ENCODE measurements around the gene C1orf35.

C1orf35 gene

DNA sequence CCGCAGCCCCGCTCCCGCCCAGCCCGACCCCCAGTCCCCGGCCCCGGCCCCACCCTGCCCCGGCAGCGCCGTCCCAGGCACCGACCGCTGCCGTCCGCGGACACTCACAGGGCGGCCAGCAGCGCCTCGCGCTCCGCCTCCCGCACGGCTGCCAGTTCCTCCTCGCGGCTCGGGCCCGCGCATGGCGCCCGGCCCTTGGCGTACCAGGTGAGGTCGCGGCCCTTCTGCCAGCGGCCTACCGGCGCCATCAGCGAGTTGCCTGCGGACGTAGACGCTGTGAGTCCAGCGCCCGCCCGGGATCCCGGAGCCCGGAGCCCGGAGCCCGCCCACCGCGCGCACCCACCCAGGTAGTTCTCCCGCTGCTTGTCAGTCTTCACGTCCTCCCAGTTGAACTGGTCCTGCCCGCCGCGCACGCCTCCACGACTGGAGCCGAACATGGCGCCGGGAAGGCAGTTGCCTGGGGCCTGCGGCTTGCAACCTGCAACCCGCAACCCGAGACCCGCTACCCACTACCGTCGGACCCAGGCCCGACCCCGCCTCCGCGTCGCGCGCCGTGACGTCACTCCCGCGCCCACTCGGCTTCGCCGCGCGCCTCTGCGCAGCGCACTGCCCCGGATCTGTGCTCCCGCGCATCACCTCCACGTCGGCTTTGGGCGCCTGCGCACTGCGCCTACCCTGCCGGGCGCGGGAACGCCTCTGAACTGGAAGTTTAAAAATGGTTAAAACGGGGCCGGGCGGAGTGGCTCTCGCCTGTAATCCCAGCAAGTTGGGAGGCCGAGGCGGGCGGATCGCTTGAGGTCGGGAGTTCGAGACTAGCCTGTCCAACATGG lies at the start of gene C1orf35:
Gene C1orf35 (minus strand): TSS at position 535 of the 830 bp plus-strand sequence. CDS start 98 bp downstream, at position 437.
- TF ChIP-seq POLR2A (IDR thresholded peaks at IDR 0.05; ENCODE audit: low read length) = peak; percentile 73
- no peak for TF ChIP-seq GATA1 (IDR thresholded peaks at IDR 0.05; ENCODE audit: low read depth, low read length)
- DNase-seq = peak; percentile 95 to 96

DNA sequence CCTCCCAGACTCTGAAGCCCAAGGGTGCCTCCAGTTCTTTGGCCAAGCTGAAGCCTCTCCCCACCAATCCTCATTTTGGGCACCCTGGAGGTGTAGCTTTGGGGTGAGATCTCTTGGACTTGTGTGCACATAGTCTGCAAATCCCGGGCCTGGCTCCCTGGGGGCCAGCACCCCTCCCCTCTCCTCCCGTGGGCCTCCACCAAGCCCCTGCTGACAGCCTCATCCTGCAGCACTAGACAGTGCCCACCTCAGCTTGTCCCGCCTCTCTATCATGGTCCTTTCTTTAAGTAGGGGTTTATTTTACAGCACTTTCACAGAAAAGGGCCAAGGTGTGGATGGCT lies 49.8 kb upstream of the C1orf35 start:
- DNase-seq = no peak
- TF ChIP-seq GATA1 (IDR thresholded peaks at IDR 0.05; ENCODE audit: low read depth, low read length) = no peak
- TF ChIP-seq POLR2A (IDR thresholded peaks at IDR 0.05; ENCODE audit: low read length) = no peak

DNA sequence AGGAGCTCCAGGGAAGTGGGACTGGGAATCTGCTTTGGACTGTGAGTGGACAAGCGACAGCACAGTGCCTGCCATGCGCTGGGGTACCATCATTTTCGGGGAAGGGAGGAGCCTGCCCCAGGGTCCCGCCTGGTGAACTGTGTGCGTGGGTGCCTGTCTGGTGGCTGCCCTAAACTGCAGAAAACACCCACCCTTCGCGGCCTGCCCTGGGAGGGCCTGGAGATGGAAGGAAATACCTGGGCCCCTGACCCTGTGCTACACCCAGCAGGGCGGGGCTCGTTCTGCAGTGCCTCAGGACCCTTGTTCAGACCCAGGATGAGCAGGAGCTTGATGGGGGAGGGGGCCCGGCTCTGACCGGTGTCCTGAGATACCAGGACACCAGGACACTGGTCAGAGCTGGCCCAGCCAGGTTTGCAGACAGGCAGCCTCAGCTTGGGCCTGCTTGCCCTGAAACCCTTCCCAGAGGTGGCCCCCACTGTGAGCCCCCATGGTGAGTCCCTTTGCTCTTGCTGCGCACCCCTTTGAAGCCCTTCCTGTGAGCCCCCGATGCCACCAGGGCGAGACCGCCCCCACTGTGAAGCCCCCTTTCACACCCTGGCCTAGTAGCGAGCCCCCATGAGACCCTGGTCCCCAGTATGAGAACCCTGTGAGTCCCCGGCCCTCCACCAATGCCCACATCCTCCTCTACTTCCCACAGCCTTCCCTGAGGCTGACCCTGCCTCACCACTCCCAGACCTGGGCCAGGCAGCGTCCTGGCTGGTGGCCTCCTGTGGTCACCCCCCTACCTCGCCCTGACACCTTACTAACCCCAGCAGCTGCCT lies 49.2 kb upstream of the C1orf35 start:
- no peak for DNase-seq
- TF ChIP-seq GATA1 (IDR thresholded peaks at IDR 0.05; ENCODE audit: low read depth, low read length) (no peak), POLR2A (IDR thresholded peaks at IDR 0.05; ENCODE audit: low read length) (no peak)

DNA sequence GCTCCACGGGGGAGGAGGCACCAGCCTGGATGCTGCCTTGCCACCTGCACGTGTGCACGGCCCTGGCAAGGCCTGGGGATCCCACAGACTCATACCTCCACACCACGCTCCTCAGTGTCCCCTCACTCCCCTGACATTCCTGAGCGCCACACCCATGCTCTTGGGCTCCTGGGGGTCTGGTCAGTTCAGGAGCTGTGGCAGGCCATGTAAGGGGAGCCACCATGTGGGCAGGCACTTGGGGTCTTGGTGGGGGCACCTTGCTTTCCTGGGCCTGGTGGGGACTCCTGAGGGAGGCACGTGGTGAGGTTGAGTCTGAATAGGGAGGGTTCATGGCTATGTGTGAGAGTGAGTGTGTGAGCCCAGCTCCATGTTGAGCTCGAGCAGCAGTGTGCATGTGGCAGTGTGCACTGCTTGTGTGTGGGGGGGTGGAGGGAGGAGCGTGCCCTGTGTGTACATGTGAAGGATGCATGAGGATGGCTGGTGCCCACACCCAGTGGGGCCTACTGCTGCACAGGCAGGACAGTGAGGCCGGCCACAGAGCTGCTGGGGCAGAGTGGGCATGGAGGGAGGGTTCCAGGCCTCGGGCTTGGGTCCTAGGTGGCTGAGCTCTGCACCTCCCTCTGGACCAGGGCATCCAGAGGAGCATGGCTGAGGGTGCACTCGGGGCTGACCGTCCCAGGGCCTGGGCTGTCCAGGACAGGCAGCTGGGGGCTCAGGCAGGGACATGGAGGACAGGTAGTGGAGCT lies 48.2 kb upstream of the C1orf35 start:
- DNase-seq = no peak
- TF ChIP-seq POLR2A (IDR thresholded peaks at IDR 0.05; ENCODE audit: low read length) = no peak
- no peak for TF ChIP-seq GATA1 (IDR thresholded peaks at IDR 0.05; ENCODE audit: low read depth, low read length)

DNA sequence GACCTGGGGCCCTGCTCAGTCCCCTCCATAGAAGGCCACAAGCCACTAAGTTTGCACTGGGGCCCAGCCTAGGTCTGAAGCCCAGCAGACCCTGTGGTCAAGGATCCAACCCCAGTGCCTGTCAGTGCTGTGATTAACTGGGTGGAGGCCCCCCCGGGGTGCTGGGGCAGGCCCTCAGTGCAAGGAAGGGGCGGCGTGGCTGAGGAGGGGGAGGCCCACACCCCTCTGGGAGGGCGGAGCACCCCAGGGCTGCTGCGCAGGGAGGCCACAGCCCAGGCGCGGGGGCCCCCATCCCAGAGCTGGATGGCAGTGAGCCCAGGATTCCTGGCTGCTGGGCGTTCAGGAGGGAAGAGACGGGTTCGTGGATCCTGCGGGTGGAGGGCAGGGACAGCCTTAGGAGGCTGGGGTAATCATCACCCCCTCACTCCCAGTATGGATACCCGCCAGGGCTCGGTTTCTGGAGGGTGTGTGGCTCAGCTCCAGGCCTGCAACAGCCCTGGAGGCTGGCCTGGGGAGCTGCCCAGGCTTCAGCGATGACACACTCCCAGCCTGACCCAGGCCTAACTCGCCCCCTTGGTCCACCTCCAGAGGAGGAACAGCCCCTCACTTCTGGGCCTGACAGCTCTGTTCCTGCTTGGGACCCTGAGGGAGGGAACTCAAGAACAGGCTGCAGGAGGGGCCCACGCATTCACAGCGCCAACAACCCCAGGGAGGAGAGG lies 47.5 kb upstream of the C1orf35 start:
- DNase-seq = no peak
- no peak for TF ChIP-seq GATA1 (IDR thresholded peaks at IDR 0.05; ENCODE audit: low read depth, low read length)
- TF ChIP-seq POLR2A (IDR thresholded peaks at IDR 0.05; ENCODE audit: low read length) = no peak

DNA sequence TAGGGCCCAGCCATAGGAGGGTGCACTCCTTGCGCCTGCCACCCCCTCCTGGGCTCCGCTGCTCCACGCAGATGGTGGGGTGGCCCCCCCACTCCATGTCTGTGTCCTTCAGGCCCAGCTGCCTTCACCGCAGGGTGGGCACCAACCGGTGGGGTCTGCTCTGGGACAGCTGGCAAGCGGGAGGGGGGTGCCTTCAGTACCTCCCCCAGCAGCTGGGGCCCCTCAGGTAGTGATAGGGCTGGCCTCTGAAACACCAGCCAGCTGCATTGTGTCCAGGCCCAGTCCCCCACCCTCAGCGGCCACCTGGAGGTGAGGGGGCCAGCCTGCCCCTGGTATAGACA lies 47.0 kb upstream of the C1orf35 start:
- TF ChIP-seq POLR2A (IDR thresholded peaks at IDR 0.05; ENCODE audit: low read length) (no peak), GATA1 (IDR thresholded peaks at IDR 0.05; ENCODE audit: low read depth, low read length) (no peak)
- DNase-seq = no peak

DNA sequence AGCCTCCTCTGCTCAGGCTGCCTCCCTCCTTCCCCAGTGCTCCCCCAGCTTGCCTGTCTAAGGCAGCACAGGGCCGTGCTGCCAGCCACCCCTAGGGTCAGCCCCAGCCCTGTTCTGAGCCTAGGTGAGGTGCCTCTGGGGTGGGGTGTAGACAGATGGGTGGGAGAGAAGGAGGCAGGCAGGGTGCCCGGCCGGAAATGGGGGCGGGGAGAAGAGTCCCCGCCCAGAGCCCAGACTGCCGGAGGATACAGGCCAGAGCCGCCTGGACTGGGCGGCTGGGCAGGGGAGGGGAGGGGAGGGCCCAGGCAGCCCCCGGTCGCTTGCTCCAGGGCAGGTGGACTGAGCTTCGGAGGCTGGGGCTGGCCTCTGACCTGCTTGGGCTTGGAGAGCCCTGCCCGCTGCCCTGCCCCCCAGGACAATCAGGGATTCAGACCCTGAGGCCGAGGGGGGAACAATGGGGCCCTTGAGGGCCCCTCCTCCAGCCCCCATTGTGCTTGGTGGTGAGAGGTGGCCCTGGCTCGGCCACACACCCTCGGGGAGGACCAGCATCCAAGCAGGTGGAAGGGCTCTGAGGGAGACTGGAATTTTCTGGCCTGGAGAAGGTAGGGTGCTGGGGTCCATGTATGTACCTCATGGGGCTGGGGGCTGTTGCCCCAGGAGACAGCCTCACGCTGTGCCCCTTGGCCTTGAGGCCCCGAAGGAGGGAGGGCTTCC lies 46.4 kb upstream of the C1orf35 start, which contains the start of gene GJC2:
Gene GJC2 (plus strand): TSS at position 525 of the 714 bp plus-strand sequence. CDS start 7,829 bp downstream, outside the sequence.
- no peak for DNase-seq
- TF ChIP-seq POLR2A (IDR thresholded peaks at IDR 0.05; ENCODE audit: low read length) (no peak), GATA1 (IDR thresholded peaks at IDR 0.05; ENCODE audit: low read depth, low read length) (no peak)

DNA sequence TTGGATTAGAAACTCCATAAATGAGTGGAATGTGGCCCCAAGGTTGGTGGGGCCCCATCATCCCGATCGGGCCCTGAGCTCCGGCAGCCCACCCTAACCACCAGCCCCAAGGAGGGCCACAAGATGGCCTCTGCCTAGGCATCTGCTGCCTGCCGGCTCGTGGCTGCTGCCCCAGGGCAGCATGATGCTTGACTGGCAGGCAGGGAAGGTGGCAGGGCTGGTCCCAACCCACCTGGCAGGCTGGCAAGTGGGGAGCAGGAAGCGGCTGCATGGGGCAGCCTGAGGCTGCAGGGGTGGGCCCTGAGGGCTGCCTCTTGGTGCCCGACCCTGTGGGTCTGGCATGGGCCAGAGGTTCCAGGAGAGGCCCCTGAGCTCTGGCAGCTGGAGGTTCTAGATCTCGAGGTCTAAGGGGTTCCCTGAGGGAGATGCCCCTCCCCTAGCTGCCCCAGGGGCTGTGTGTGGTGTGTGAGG lies 45.8 kb upstream of the C1orf35 start:
- no peak for DNase-seq
- TF ChIP-seq POLR2A (IDR thresholded peaks at IDR 0.05; ENCODE audit: low read length) (no peak), GATA1 (IDR thresholded peaks at IDR 0.05; ENCODE audit: low read depth, low read length) (no peak)

DNA sequence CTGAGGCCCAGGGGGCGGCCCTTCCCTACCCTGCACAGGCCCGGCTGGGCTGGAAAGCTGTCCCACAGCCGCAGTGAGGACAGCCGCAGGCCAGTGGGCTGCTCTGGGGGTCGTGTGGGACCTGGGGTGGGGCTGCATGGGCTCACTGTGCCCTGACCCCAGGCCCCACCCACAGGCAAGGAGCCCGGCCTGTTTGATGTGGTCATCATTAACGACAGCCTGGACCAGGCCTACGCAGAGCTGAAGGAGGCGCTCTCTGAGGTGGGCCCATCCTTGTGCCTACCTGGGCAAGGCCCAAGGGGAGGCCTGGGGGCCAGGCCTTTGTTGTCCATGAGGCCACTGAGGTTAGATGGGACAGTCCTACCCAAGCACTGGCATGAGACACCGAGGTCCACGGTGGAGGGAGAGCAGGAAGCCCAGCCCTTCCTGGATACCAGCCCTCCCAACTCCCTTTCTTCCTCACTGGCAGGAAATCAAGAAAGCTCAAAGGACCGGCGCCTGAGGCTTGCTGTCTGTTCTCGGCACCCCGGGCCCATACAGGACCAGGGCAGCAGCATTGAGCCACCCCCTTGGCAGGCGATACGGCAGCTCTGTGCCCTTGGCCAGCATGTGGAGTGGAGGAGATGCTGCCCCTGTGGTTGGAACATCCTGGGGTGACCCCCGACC lies 45.2 kb upstream of the C1orf35 start:
- no peak for TF ChIP-seq GATA1 (IDR thresholded peaks at IDR 0.05; ENCODE audit: low read depth, low read length)
- no peak for TF ChIP-seq POLR2A (IDR thresholded peaks at IDR 0.05; ENCODE audit: low read length)

DNA sequence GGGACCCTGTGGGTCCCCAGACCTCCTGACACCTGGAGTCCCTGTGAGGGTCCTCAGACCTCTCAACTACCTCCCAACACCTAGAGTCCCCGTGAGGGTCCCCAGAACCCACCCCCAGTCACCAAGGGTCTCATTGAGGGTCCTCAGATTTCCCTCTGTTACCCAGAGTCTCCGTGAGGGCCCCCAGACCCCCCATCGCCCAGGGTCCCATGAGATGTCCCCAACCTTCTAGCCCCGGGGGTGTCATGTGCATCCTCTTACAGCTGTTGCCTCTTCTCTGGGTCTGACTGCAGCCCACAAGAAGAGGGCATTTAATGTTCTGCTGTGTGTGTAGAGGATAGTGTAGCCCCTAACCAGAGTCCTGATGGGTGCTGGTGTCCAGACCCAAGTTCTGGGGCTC lies 44.6 kb upstream of the C1orf35 start:
- DNase-seq = no peak
- TF ChIP-seq GATA1 (IDR thresholded peaks at IDR 0.05; ENCODE audit: low read depth, low read length) = no peak
- no peak for TF ChIP-seq POLR2A (IDR thresholded peaks at IDR 0.05; ENCODE audit: low read length)

More for the DNA sequence above, 45.2 kb upstream of the C1orf35 start:
- no peak for DNase-seq

DNA sequence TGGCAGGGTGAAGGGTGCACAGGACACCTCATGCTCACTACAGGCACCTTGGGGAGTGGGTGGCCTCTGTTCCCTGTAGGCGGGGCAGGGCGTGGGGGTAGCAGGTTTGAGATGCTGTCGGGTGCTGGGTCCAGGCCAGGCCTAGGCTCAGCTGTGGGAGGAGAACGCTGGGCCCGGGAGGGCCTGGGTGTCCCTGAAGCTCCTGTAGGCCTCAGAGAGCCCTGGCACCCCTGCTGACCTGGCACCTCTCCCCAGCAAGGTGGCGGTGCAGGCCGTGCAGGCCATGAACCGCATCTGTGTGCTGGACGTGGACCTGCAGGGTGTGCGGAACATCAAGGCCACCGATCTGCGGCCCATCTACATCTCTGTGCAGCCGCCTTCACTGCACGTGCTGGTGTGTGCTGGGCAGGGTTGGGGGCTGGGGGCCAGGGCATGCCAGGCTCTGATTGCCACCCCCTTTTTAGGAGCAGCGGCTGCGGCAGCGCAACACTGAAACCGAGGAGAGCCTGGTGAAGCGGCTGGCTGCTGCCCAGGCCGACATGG lies 44.1 kb upstream of the C1orf35 start:
- TF ChIP-seq GATA1 (IDR thresholded peaks at IDR 0.05; ENCODE audit: low read depth, low read length) (no peak), POLR2A (IDR thresholded peaks at IDR 0.05; ENCODE audit: low read length) (no peak)
- no peak for DNase-seq

Measured in erythroblast (primary cell).